Endothelial cell of umbilical vein (primary cell): ENCODE data around the gene SDHB. TPM values are rescaled to one million over a fixed set of nuclear protein-coding genes. Genes with fewer than 3 reads are reported as not detected.

ENCODE experiments used
- BruUV-seq: library from RNA; stranded (reverse); fragments of 400-500 nt; replicated peaks from 2 replicates; lab custom pipeline; 2021; lab: Mats Ljungman, UMichigan
- CTCF ChIA-PET: fragments of 300-600, 350-600 bp; sonication (Branson Sonifier 250); formaldehyde crosslinking; loops from one replicate; lab custom pipeline; 2021; ENCODE audit warnings: antibody characterized with exemption, inconsistent platforms; lab: Charles Lee
- POLR2A ChIA-PET: fragments of 300-600, 350-600 bp; sonication (Branson Sonifier 250); formaldehyde crosslinking; loops from one replicate; lab custom pipeline; 2021; ENCODE audit warnings: antibody characterized with exemption, inconsistent platforms; lab: Charles Lee
- DNase-seq: peaks from one replicate; pipeline ENCODE4 v3.0.0-alpha.2; 2011; ENCODE audit warnings: low read depth, low spot score
- FAIRE-seq: peaks from 2 replicates; lab custom pipeline; 2011; peaks lifted over from hg19 to GRCh38; lab: Jason Lieb, UNC
- H2AFZ ChIP-seq: 2 replicates; pipeline ENCODE4 v1.6.0; 2012; ENCODE audit warnings: low read depth, low read length, control low read depth, inconsistent platforms
- H3K27ac ChIP-seq: 2 replicates; pipeline ENCODE4 v1.5.1; 2011; ENCODE audit warnings: low read depth, mild to moderate bottlenecking, control low read depth, low read length, moderate library complexity; ENCODE audit not compliant: insufficient read depth
- H3K27me3 ChIP-seq, 2 experiments: 2 replicates each; pipeline versions ENCODE4 v1.6.0 to v1.6.1; 2011; ENCODE audit warnings: low read length in 2 of 2, mixed read lengths in 1 of 2; ENCODE audit not compliant: control insufficient read depth in 2 of 2, insufficient read depth in 2 of 2
- H3K36me3 ChIP-seq, 2 experiments: 2 replicates in 1 of 2; 3 replicates in 1 of 2; pipeline ENCODE4 v1.5.1; 2011; ENCODE audit warnings: low read length in 2 of 2, mild to moderate bottlenecking in 1 of 2, moderate library complexity in 1 of 2; ENCODE audit not compliant: control insufficient read depth in 2 of 2, insufficient read depth in 2 of 2; ENCODE audit errors: extremely low read depth in 1 of 2
- H3K4me1 ChIP-seq: 3 replicates; pipeline ENCODE4 v1.5.1; 2011; ENCODE audit warnings: mild to moderate bottlenecking, low read length; ENCODE audit not compliant: control insufficient read depth, insufficient read depth; ENCODE audit errors: extremely low read depth
- H3K4me2 ChIP-seq: 2 replicates; pipeline ENCODE4 v1.6.1; 2011; ENCODE audit warnings: low read length, control low read depth, mixed read lengths; ENCODE audit not compliant: insufficient read depth
- H3K4me3 ChIP-seq, 3 experiments: fragments of 200-600 bp in 1 of 3; sonication (generic), shearing (Covaris generic) in 1 of 3; replicated peaks in 1 of 3; 2 replicates each; pipeline ENCODE4 v1.5.1; 2011 to 2016; ENCODE audit warnings: control low read depth in 3 of 3, low read length in 3 of 3, mild to moderate bottlenecking in 2 of 3, inconsistent platforms in 1 of 3, low read depth in 1 of 3, moderate library complexity in 1 of 3; ENCODE audit not compliant: insufficient read depth in 1 of 3
- H3K79me2 ChIP-seq: 2 replicates; pipeline ENCODE4 v1.6.0; 2012; ENCODE audit warnings: low read length, inconsistent platforms; ENCODE audit not compliant: control insufficient read depth, insufficient read depth
- H3K9ac ChIP-seq: replicated peaks from 2 replicates; pipeline ENCODE3; 2011; ENCODE audit warnings: low read length, control low read depth; ENCODE audit not compliant: insufficient read depth; ENCODE audit errors: extremely low read depth
- H3K9me1 ChIP-seq: replicated peaks from 3 replicates; pipeline ENCODE4 v1.6.0; 2011; ENCODE audit warnings: mild to moderate bottlenecking, low read length; ENCODE audit not compliant: control insufficient read depth, insufficient read depth; ENCODE audit errors: extremely low read depth
- H3K9me3 ChIP-seq: replicated peaks from 2 replicates; pipeline ENCODE4 v1.5.1; 2012; ENCODE audit warnings: low read length, inconsistent platforms; ENCODE audit not compliant: control insufficient read depth, insufficient read depth
- H4K20me1 ChIP-seq: replicated peaks from 2 replicates; pipeline ENCODE3; 2011; ENCODE audit warnings: mild to moderate bottlenecking, low read length; ENCODE audit not compliant: control insufficient read depth, insufficient read depth; ENCODE audit errors: extremely low read depth
- CTCF ChIP-seq, 2 donors: IDR thresholded peaks; 1 replicate in 1 of 2; 2 replicates in 1 of 2; pipeline ENCODE4 v1.5.1; 2011; ENCODE audit warnings: low read length in 2 of 2, mild to moderate bottlenecking in 2 of 2, moderate library complexity in 2 of 2, control low read depth in 1 of 2, inconsistent platforms in 1 of 2, low read depth in 1 of 2; ENCODE audit not compliant: insufficient read depth in 1 of 2; ENCODE audit errors: extremely low read depth in 1 of 2
- EZH2 ChIP-seq: IDR thresholded peaks from 2 replicates; pipeline ENCODE4 v1.6.1; 2012; ENCODE audit warnings: borderline replicate concordance, low read depth, mild to moderate bottlenecking, moderate library complexity, low read length, inconsistent platforms; ENCODE audit not compliant: severe bottlenecking
- FOS ChIP-seq: IDR thresholded peaks from 2 replicates; pipeline ENCODE4 v1.6.1; 2011; ENCODE audit warnings: mild to moderate bottlenecking, low read length, moderate library complexity, borderline replicate concordance; ENCODE audit not compliant: insufficient read depth
- GATA2 ChIP-seq: IDR thresholded peaks from 2 replicates; pipeline ENCODE4 v1.7.0; 2011; ENCODE audit warnings: low read depth, mild to moderate bottlenecking, moderate library complexity, mixed read lengths, low read length; ENCODE audit not compliant: insufficient read length, insufficient read depth
- JUN ChIP-seq: IDR thresholded peaks from 2 replicates; pipeline ENCODE4 v1.6.1; 2011; ENCODE audit warnings: borderline replicate concordance, low read depth; ENCODE audit not compliant: insufficient read length, insufficient read depth
- MAX ChIP-seq: IDR thresholded peaks from 2 replicates; pipeline ENCODE4 v1.6.1; 2011; ENCODE audit not compliant: insufficient read depth, insufficient read length
- MYC ChIP-seq: IDR thresholded peaks from one replicate; pipeline ENCODE4 v1.6.1; 2011; ENCODE audit warnings: mild to moderate bottlenecking, low read depth, low read length
- POLR2A ChIP-seq: IDR thresholded peaks from 2 replicates; pipeline ENCODE4 v1.6.1; 2012; ENCODE audit warnings: low read depth, mild to moderate bottlenecking, control low read depth, low read length
- POLR2AphosphoS5 ChIP-seq: IDR thresholded peaks from 2 replicates; pipeline ENCODE4 v1.6.1; 2012; ENCODE audit warnings: low read depth, mild to moderate bottlenecking, control low read depth, low read length, moderate library complexity; ENCODE audit not compliant: insufficient read depth
- dilution Hi-C: fragments of 300-500 bp; cut with MboI; formaldehyde crosslinking; loops from one replicate; pipeline ENCODE4 v1.15.0; 2019; ENCODE audit warnings: low sequenced_read_pairs; ENCODE audit not compliant: extremely low pct_ligation_motif_present
- intact Hi-C: fragments of 100-400 bp; cut with micrococcal nuclease; formaldehyde crosslinking; loops from one replicate; pipeline ENCODE4 v1.10.0; 2022
- polyA plus RNA-seq, 4 experiments: library from polyadenylated mRNA; depleted of rRNA in 3 of 4; stranded (reverse) in 3 of 4; unstranded in 1 of 4; fragments of >200 nt; gene quantifications; 2 replicates each; pipeline versions ENCODE4 v1.2.1 to v1.2.3, GENCODE V29; 2011 to 2012; ENCODE audit warnings: missing spikeins in 1 of 4
- total RNA-seq: library from RNA; stranded (reverse); gene quantifications from 2 replicates; pipeline ENCODE4 v1.2.3, GENCODE V29; 2021

The SDHB gene
- total and polyA plus RNA-seq, 2 donors (not counting 3 experiments of a cell fraction or from before 2014, with no cell fraction given) = 96.2 to 98.1 TPM

DNA sequence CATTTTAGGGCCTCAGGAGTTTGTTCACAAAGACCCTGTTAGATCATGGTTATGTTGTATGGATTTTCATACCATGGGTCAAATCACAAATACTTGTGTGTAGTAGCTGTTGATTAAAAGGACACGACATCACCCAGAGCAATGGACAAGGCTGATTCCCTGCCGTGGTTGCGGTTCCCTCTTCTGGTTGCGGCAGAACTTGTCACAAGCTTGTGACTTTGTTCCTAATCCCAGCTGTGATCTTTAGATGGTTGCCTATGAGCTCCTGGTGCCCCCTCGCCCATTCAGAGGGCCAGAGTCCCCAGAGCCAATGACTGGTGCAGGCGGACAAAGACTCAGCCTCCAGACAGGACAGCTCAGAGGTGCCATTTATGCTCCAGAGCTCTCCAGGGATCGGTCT lies 11.8 kb upstream of the SDHB start:
- peaks cover 5% of the 10 kb centered on the region for H3K4me1 ChIP-seq
- intact Hi-C loops (no loop called here), dilution Hi-C loops (no loop called here)
- no peaks in the 10 kb centered on the region for H3K9me1 ChIP-seq
- H3K36me3 ChIP-seq = no peaks in the 10 kb centered on the region
- no peaks in the 10 kb centered on the region for H3K9me3 ChIP-seq
- H3K9ac ChIP-seq = no peak overlapping the region
- no peak overlapping the region for H3K27ac ChIP-seq
- BruUV-seq = no TSS peak
- H4K20me1 ChIP-seq = no peaks in the 10 kb centered on the region
- no peaks in the 10 kb centered on the region for H3K27me3 ChIP-seq
- ChIA-PET CTCF (interaction anchor here (1.0 to 1.3 kb wide), 2 partner anchors 53 to 270 kb away, joined by 3 read pairs; no protein-coding TSS in a partner anchor), POLR2A (interaction anchor here (0.7 kb wide), 2 partner anchors 11 to 553 kb away, joined by 3 to 7 read pairs; no protein-coding TSS in a partner anchor)
- FAIRE-seq (no peak), DNase-seq (no peak)
- no peak for TF ChIP-seq CTCF (IDR thresholded peaks at IDR 0.05; ENCODE audit: extremely low read depth in 1 of 2, insufficient read depth in 1 of 2, low read depth in 1 of 2, low read length in 2 of 2)
- TF ChIP-seq POLR2AphosphoS5 = no peak
- TF ChIP-seq GATA2 = no peak
- TF ChIP-seq MAX = no peak
- no peak for TF ChIP-seq JUN
- TF ChIP-seq FOS = no peak
- no peak for TF ChIP-seq EZH2
- TF ChIP-seq MYC = no peak
- TF ChIP-seq POLR2A = no peak
- H3K79me2 ChIP-seq = no peaks in the 10 kb centered on the region
- H3K4me3 ChIP-seq = no peak overlapping the region
- no peak overlapping the region for H3K4me2 ChIP-seq
- no peak overlapping the region for H2AFZ ChIP-seq
